RCC 7860 (cell line): ENCODE measurements around the gene NTM.

ENCODE experiments used
- DNase-seq: peaks from one replicate; pipeline ENCODE4 v3.0.0-alpha.2; 2015; ENCODE audit warnings: low spot score
- FAIRE-seq: peaks from 2 replicates; lab custom pipeline; 2012; peaks lifted over from hg19 to GRCh38; lab: Jason Lieb, UNC

Gene NTM

DNA sequence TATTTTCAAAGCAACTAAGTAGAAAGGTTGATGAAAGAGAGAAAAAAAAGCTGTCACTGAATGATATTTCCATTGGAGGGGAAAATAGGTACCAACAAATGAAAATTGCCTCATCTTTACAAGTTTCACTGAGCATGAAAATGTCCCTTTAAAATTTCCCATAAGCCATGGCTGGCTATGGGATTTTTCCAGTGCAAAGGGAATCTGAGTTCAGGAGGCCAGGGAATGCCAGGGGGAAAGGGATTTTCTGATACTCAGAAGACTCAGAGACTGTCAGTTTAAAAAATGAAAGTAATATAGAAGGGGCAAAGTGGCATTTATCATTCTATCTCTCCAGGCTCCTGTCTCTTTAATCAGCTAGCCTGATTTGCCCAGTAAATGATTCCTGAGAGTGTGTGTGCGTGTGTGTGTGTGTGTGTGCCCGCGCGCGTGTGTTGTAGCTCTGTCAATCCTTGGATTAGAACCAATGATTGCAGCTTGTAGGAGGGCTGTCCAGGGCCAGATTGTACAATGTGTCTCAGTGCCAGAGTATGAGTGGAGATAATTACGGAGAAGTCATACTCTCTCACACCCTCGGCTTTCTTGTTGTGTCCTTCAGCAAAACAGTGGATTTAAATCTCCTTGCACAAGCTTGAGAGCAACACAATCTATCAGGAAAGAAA is at the start of gene NTM:
Gene NTM, plus strand, starts transcription at position 526 of the 662 bp plus-strand sequence.
- DNase-seq (peak; percentile 13), FAIRE-seq (no peak)

DNA sequence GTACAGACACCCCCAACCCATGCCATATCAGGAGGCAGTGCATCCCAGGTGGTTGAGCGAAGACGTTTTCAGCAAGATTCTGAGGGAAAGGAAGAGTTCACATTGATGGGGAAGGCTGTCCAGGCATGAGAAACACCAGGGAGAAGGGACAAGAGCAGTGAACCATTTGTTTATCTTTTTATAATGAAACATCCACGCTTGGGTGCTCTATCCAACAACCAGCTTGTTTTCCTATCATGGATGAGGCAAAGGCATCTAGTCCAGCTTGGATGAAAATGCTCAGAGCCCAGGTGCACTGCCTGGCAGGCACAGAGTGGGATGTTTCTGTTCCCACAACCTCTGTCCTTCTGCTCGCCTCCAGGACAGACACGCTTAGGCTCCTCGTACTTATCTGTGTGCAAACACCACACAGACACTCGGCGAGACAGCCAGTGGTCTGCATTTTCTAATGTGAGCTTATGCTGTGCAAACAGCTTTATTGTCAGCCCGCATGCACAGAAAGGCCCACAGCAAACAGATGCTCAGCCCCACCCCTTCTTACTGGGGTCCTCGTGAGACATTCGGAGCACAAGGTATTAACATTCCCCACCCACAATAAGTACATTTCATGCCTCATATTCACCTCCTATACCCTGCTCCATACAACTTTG is 45.4 kb upstream of the NTM start:
- no peak for FAIRE-seq
- DNase-seq: no peak

DNA sequence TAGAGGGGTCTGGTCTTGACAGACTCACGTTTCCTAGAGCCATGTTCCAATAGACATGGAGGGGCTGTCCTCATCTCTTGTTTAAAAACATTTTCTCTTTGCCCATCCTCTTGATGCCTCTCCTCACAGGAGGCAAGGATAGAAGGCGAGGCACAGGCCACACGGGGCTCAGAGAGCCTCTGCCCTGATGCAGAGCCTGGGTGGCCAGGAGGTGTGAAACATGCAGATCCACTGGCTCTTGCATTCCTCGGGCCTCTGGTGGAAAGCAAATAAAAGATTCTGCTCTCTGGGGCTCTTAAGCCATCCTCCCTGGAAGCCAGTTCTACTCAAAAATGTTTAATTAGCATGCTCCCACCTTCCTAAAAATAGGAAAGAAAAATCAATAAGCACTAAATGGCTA is 43.6 kb upstream of the NTM start:
- DNase-seq: no peak
- FAIRE-seq: no peak

DNA sequence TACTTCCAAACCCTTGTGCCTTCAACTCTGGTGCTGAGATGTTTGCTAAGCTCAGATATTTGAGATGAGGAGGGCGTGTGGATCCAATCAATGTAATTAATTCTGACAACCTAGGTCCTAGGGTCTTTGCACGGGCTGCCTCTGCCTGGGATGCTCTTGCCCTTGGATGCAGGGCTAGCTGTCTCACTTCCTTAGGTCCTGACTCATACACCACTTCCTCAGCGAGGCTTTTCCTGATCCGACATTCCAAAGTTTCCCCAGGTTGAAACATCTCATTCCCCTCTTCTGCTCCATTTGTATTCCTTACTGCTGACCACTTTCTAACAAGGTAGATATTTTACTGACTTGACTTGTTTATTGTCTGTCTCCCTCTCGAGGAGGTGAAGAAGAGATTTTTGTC is 43.0 kb upstream of the NTM start:
- FAIRE-seq (no peak), DNase-seq (peak; percentile 7)

DNA sequence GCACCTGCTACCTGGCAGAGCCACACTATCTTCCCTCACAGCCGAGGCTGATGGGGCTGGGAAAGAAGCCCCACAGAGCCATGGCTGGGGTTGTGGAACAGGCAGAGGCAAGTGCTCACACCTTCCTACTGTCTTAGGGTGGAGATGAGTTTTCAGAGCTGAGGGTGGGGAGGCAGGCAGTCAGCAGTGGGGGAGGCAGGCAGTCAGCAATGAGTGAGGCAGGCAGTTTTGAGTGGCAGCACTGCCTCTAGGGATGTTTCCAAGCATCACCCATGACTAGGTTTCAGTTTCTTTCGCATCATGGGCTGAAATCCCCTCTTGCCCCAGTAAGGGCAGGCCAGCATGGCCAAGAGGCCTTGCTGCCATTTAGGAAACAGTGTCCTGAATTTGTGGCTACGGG is 41.6 kb upstream of the NTM start:
- no peak for DNase-seq
- FAIRE-seq: no peak

DNA sequence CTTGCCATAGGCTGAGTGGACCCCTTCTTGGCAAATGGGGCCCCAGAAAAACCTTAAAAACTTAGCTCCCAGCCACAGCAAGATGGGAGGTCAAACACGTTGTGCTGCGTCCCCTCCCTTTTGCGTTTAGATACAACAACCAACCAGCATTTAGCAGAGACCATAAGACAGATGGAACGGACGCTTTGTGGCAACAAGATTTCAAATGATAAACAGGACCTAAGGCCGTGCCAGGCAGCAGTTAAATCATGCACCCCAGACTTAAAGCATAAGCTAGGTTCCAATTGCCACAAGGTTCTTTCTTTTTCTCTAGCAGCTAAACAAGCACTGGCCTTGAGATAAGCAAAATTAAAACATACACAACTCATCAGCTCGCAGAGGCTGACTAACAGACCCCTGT is 39.4 kb upstream of the NTM start:
- no peak for DNase-seq
- FAIRE-seq: no peak

DNA sequence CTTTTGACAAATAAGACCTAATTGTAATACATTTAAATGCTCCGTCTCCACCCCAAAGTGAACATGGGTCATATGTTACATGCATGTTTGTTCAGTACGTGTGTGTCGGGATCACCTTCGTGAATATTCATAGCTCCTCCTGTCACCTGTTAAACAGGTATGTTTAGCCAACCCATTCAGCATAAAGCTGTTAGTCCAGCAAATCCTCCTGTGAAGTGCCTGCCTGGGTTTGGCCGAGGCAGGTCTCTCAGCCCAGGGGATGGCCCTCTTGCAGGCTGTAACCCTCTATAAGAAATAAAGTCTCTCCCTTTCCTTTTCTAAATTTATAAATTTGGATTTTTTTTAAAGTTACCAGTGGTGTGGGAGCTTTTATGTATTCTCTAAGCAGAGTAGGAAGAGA is 38.9 kb upstream of the NTM start:
- no peak for DNase-seq
- no peak for FAIRE-seq

DNA sequence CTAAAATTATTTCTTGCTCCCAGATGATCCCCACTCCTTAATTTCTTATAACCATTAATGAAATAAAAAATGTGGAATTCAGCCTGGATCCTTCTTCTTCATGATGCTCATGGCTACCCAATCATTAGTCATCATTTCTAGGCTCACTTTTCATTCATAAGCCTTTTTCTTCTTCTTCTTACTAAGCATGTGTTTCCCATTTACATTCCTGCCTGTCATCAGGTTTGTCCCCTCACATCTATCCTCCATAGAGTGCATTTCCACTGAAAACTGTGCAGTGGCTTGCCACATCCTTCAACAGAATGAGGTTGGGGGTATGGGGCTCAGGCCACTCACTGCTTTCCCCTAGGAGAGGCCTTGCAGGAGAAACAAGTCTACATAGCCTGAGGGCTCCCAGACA is 35.8 kb upstream of the NTM start:
- no peak for FAIRE-seq

DNA sequence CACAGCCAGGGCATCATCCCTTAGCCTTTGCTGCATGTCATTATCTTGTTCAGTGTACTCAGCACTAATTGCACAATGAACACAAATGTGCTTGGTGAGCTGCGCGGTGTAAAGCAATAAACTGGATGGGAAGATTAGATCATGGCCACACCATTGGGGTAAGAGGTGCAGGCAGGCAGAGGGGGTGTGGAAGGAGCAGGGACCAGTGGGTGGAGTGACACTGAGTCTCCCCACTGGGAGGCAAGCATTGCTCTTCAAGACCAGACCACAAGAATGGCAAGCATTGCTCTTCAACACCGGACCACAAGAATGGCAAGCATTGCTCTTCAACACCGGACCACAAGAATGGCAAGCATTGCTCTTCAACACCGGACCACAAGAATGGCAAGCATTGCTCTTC is 28.5 kb upstream of the NTM start:
- peak; percentile 65 for FAIRE-seq

More for the DNA sequence above, 35.8 kb upstream of the NTM start:
- no peak for DNase-seq

DNA sequence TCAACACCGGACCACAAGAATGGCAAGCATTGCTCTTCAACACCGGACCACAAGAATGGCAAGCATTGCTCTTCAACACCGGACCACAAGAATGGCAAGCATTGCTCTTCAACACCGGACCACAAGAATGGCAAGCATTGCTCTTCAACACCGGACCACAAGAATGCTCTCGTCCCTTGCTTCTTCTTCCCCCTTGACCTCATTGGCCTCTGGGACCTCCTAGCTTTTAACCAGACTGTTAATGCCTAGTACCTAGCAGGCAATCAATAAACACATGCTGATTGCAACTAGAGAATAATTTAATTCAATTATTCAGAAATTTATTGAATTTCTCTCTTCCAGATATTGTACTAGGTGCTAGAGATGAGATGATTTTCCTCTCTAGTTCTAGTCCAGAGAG is 28.0 kb upstream of the NTM start:
- peak; percentile 65 for DNase-seq
- peak; percentile 67 for FAIRE-seq

More for the DNA sequence above, 28.5 kb upstream of the NTM start:
- DNase-seq: peak; percentile 80

DNA sequence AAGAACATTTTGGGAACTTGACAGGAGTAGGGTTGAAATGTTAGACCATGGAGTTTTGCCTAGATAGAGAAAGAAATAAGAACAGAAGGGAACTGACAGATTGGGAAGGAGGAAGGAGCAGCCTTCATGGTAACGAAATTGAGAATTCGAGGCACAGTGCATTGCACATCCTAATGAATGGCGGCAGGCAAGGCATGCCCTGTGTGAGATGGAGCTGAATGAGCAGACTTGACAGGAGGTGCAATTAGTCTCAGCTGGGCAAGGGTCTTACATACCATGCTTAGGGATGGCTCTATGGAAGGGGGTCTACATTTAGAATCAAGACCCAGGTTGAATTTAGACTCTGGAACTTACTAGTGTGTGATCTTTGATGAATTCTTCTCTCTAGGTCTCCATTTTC is 25.0 kb upstream of the NTM start:
- FAIRE-seq (no peak), DNase-seq (no peak)

DNA sequence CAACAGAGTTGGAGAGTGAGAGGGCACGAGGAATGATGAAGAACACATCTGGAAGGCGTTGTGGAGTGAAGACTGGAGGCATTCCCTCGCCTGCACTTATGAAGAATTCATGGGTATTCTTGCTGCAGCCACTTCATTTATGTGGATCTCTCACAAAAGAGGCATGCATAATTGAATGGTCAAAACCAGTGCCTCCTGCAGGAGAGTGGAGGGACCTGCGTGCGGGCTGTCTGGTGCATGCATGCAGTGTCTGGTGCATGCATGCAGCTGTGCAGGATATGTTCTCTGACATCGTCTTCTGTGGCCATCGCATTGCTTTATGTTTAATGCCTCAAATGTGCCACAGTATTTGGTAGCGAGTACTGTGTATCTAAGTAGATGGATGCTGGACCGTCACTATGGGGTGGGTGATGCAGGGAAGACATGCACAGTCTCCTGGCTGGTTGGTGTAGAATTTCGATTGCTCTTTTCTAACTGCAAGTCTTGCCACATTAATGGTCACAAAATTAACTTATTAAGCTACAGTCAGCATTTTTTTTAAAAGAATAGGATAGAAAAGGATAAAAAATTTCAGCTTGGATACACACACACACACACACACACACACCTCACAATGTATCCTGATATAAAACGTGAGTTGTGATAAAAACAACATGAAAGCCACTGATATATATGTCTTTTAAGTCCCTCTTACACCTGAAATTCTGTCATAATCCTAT is 20.9 kb upstream of the NTM start:
- FAIRE-seq (no peak), DNase-seq (no peak)

DNA sequence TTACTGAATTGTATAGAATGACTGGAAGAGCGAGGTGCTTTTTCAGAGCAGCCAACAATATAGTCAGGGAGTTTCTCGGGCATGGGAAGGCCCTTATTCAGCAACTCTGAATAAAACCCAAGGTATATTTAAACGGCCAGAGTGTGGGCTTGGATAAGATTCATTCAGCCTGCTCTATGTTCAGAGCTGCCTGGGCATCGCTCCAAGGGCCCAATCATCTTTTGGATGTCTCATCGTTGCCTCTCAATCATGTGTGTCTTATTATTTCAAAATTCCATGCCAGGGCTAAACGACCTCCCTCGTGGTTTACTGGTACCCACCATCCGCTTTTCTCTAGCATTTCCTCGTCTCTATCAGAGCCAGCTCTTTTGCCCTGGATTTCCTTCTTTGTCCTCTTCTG is 19.5 kb upstream of the NTM start:
- DNase-seq (peak; percentile 21), FAIRE-seq (no peak)

DNA sequence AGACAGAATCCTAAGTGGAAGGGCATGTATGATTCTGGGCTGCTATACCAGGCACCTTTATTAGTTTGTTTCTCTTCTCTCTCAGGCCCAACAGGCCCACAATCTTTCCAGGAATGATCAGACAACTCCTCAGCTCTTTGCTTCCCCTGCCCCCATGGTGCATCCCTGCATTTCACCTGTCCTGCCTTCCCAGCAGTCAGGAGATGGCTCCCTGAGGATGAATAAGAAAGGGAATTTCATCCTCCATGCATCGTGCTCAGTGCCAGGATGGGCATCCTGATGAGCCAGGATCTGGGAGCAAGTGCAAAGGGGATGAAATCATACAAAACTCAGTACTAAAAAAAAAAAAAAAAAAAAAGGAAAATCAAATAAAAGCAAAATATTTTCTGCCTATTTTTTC is 18.6 kb upstream of the NTM start:
- no peak for DNase-seq
- FAIRE-seq: no peak

DNA sequence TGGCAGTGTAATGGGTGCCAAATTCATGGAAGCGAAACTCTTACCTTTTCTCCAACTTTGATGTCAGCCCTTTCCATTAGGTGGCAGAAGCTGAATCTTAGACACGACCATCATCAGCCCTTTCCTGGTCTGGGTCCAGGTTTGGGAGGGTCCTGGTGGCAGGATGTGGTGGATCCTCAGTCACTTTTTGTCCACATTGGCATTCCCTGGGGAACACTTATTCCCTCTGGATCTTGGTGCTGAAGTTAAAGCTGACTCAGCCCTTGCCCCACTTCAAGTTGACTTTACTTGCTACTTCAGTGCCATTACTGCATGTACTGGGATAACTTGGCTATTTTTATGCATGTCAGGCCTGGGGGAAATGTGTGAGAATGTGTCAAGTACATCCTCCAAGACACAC is 16.6 kb upstream of the NTM start:
- FAIRE-seq (no peak), DNase-seq (no peak)

DNA sequence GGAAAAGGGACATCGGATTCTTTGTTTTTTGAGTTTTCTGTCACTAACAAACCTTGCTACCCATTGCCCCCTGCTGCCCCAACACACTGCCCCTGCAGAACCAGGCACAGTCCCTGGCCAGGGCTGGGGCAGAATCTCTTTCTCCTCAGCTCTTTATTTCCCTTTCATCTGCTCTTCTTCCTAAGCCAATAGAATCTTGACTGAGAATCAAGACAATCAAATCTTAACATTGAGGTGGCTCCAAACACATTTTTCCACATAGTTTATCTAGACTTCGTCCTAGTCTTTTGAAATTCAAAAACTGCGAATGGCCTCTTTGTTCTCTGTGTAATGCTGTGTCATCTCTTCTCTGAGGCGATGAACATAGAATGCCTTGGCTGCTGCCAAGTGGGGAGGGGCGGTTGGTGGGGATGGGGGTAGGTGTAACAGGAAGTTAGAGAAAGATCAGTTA is 16.1 kb upstream of the NTM start:
- DNase-seq (no peak), FAIRE-seq (no peak)

DNA sequence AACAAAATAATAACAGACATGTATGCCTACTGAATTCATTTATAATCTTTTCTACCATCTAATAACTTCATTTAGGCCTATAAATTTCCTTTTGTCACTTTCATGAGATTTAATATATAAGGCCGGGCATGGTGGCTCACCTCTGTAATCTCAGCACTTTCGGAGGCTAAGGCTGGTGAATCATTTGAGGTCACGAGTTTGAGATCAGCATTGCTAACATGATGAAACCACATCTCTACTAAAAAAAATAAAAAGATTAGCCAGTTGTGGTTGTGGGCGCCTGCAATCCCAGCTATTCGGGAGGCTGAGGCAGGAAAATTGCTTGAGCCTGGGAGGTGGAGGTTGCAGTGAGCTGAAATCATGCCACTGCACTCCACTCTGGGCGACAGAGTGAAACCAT is 14.2 kb upstream of the NTM start:
- DNase-seq (peak; percentile 78), FAIRE-seq (peak; percentile 93)

DNA sequence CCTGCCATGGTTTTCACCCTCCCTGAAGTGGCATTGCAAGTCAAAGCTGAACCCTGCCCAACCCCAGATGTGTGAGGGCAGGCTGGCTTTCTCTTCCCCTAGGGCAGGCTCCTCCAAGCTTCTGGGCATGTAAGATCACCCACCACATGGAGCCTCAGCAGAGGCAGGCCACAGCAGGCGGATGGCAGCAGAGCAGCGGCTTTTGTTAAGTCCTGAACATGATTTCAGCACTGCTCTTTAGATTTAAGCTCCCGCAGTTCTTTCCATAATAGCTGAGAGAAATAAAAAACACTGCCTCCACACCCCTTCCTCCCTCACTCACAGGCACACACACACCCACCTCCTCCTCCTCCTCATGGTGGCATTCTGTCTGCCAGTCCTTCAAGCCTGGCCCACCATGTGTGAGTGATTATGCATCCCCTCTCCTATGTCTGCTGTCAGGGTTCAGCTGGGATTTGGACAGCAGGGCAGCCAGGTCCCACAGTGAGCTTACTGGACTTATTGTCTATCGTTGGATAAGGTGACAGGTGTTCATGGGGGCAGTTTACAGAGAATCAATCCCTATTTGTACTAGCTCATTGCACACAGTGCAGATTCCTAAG is 5.0 kb upstream of the NTM start:
- FAIRE-seq: no peak
- DNase-seq: no peak

DNA sequence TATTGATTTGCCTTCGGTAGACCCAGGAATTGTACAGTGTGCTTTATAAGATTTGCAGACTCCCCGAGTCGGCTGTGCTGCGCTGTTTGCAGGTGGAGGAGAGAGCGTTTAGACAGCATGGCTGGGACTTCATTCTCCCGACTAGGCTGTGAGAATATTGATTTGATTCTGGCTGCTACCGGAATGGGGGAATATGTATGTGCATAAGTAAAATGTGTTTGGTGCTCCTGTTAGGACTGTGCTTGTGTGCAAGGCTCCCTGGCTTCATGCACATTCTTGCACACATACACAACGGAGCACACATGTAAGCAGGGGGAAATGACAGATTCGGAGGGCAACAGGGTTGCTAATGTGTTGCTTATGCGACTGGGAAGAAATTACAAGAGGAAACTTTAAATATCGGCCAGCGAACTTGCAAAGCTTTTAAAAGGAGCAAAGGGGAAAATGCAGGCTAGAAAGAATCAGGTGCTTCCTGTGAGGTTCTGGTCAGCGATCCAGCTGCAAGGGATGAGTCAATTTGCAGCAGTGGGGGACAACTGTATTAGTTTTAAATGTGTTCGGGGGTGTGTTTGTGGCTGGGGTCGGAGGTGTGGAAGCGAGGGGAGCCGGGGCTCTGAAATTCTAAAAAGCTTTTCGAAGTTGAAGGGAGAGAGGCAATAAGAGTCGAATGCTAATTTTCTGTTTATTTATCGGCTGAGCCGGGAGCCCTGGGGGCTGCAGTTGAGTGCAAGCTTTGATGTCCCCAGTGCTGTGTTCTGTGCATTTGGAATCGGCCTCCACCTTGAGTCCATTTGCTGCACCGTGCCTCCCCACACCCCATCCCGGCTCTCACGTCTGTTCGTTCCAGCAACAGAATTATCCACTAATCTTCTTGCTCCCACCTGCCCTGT is 731 bp downstream of the NTM start:
- DNase-seq: no peak
- FAIRE-seq: no peak

DNA sequence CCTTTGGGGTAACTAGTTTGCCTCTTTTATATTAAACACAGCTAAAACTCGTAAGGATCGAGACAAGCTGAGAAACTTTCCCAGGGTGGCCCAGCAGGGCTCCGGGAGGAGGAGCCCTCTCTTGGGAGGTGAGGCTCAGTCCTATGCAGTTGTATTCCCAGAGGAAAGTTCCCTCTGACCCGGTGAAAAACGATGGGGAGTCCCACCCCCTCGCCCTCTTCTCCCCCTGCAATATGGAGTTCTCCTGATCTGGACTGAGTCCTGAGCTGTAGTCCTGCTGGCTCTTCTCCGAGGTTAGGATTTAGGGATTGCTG is 1.3 kb downstream of the NTM start:
- DNase-seq (no peak), FAIRE-seq (no peak)
